GM18907 (cell line): ENCODE data around the gene VWF.

ENCODE experiments used
- ATAC-seq: cut with Tn5 transposase; IDR thresholded peaks from one replicate; pipeline ENCODE4 v1.9.1; 2021; ENCODE audit warnings: mild to moderate bottlenecking, moderate library complexity; ENCODE audit not compliant: unreplicated experiment

The VWF gene

GRCh38 chr12:6061660-6062059 lies 62.8 kb downstream of the VWF start:
- no peak for ATAC-seq

- ATAC-seq, result no peak
Observed at GRCh38 chr12:6059860-6060565, 64.5 kb downstream of the VWF start.

GRCh38 chr12:6059221-6059620 lies 65.2 kb downstream of the VWF start:
- ATAC-seq, result no peak

- no peak for ATAC-seq
Observed at GRCh38 chr12:6058481-6059161, 65.8 kb downstream of the VWF start.

- ATAC-seq, result no peak
Observed at GRCh38 chr12:6057700-6058099, 66.8 kb downstream of the VWF start.

- no peak for ATAC-seq
Observed at GRCh38 chr12:6056406-6057240, 67.8 kb downstream of the VWF start.

- ATAC-seq, result no peak
Observed at GRCh38 chr12:6053541-6053940, 70.9 kb downstream of the VWF start.

- no peak for ATAC-seq
Observed at GRCh38 chr12:6052940-6053329, 71.5 kb downstream of the VWF start.

- no peak for ATAC-seq
Observed at GRCh38 chr12:6052206-6052939, 72.1 kb downstream of the VWF start.

GRCh38 chr12:6049992-6050391 lies 74.5 kb downstream of the VWF start:
- ATAC-seq, result no peak

- ATAC-seq, result no peak
Observed at GRCh38 chr12:6049587-6049986, 74.9 kb downstream of the VWF start.

GRCh38 chr12:6047249-6048237 lies 76.9 kb downstream of the VWF start:
- no peak for ATAC-seq

- ATAC-seq, result no peak
Observed at GRCh38 chr12:6046511-6047180, 77.8 kb downstream of the VWF start.

GRCh38 chr12:6045438-6045837 lies 79.0 kb downstream of the VWF start:
- ATAC-seq, result no peak

GRCh38 chr12:6044082-6044481 lies 80.4 kb downstream of the VWF start:
- ATAC-seq, result no peak

GRCh38 chr12:6042446-6042845 lies 82.0 kb downstream of the VWF start:
- ATAC-seq, result no peak

- ATAC-seq, result no peak
Observed at GRCh38 chr12:6041891-6042290, 82.6 kb downstream of the VWF start.

- no peak for ATAC-seq
Observed at GRCh38 chr12:6040815-6041214, 83.7 kb downstream of the VWF start.

- ATAC-seq, result peak; percentile 45
Observed at GRCh38 chr12:6039894-6040601, 84.4 kb downstream of the VWF start.
